GM12878 (cell line): Measurements from ENCODE around the gene CAMTA1.

ENCODE experiments used
- CTCF ChIP-seq, 3 experiments: IDR thresholded peaks in 2 of 3; conservative IDR thresholded peaks in 1 of 3; 2 replicates each; pipeline ENCODE4 v1.5.1; 2011; ENCODE audit warnings: low read depth in 3 of 3, low read length in 3 of 3, mild to moderate bottlenecking in 3 of 3, control low read depth in 2 of 3, moderate library complexity in 2 of 3, inconsistent platforms in 1 of 3, mixed read lengths in 1 of 3; ENCODE audit not compliant: control insufficient read depth in 2 of 3, insufficient read depth in 1 of 3; ENCODE audit errors: extremely low read depth in 1 of 3
- EP300 ChIP-seq, 2 experiments: fragments of 150-350 bp in 1 of 2; IDR thresholded peaks; 2 replicates each; pipeline ENCODE4 v1.6.1; 2011 to 2012; ENCODE audit warnings: low read depth in 2 of 2, low read length in 2 of 2, borderline replicate concordance in 1 of 2, improper control_type of control experiment in 1 of 2, inconsistent platforms in 1 of 2; ENCODE audit not compliant: control insufficient read depth in 1 of 2
- RAD21 ChIP-seq: IDR thresholded peaks from 2 replicates; pipeline ENCODE4 v1.6.1; 2011; ENCODE audit warnings: mild to moderate bottlenecking, low read depth, low read length, moderate library complexity; ENCODE audit not compliant: insufficient read depth
- RAD51 ChIP-seq: fragments of 450-650 bp; IDR thresholded peaks from 2 replicates; pipeline ENCODE4 v1.6.1; 2016; ENCODE audit warnings: moderate library complexity, mild to moderate bottlenecking, inconsistent platforms
- REST ChIP-seq: IDR thresholded peaks from 2 replicates; pipeline ENCODE4 v1.6.1; 2012; ENCODE audit warnings: mild to moderate bottlenecking, low read depth, low read length
- ZBTB11 ChIP-seq: fragments of 450-650 bp; formaldehyde crosslinking; IDR thresholded peaks from 2 replicates; pipeline ENCODE4 v1.5.0; 2022; ENCODE audit warnings: mild to moderate bottlenecking, missing genetic modification characterization

- TF ChIP-seq EP300 (IDR thresholded peaks at IDR 0.05; ENCODE audit: borderline replicate concordance in 1 of 2, control insufficient read depth in 1 of 2, low read depth in 2 of 2, low read length in 2 of 2) (no peak), ZBTB11 (CRISPR knock-in tag) (no peak), RAD21 (no peak), REST (no peak), RAD51 (no peak), CTCF (IDR thresholded peaks at IDR 0.05 in 2 of 3, conservative IDR thresholded peaks at IDR 0.05 in 1 of 3; ENCODE audit: control insufficient read depth in 2 of 3, extremely low read depth in 1 of 3, insufficient read depth in 1 of 3, low read depth in 3 of 3, low read length in 3 of 3) (no peak)
Observed at GRCh38 chr1:7261490-7261889, 476.2 kb downstream of the CAMTA1 start.
